Mucosa of rectum (tissue), 2 donors: ENCODE data around the gene KDSR.

ENCODE experiments used
- H3K27ac ChIP-seq, 2 donors: one replicate each; pipeline ENCODE4 v1.7.0; 2013; ENCODE audit warnings: inconsistent platforms in 2 of 2, low read depth in 2 of 2, low read length in 2 of 2
- H3K27me3 ChIP-seq, 2 donors: one replicate each; pipeline ENCODE4 v1.7.0; 2013; ENCODE audit warnings: low read length in 2 of 2; ENCODE audit not compliant: control insufficient read depth in 2 of 2, insufficient read depth in 2 of 2
- H3K36me3 ChIP-seq, 2 donors: one replicate each; pipeline ENCODE4 v1.7.0; 2013; ENCODE audit warnings: low read length in 2 of 2; ENCODE audit not compliant: control insufficient read depth in 2 of 2, insufficient read depth in 2 of 2
- H3K4me1 ChIP-seq, 2 donors: one replicate each; pipeline ENCODE4 v1.7.0; 2013; ENCODE audit warnings: low read length in 2 of 2, mild to moderate bottlenecking in 1 of 2; ENCODE audit not compliant: control insufficient read depth in 2 of 2, insufficient read depth in 2 of 2
- H3K4me3 ChIP-seq, 2 donors: one replicate each; pipeline ENCODE4 v1.7.0; 2013; ENCODE audit warnings: low read length in 2 of 2
- H3K9ac ChIP-seq, 2 donors: one replicate each; pipeline ENCODE4 v1.7.0; 2013; ENCODE audit warnings: low read length in 2 of 2, low read depth in 1 of 2, mild to moderate bottlenecking in 1 of 2
- H3K9me3 ChIP-seq, 2 donors: one replicate each; pipeline ENCODE4 v1.7.0; 2013; ENCODE audit warnings: low read length in 2 of 2; ENCODE audit not compliant: control insufficient read depth in 2 of 2
- donor health status: healthy.
- donor health status: Normal muscosa, but diverticular disease.

Gene KDSR

GRCh38 chr18:63395503-63395902, 28.5 kb upstream of the KDSR start:
- Histone ChIP-seq H3K27me3 (no peaks in the 10 kb centered on the region), H3K36me3 (peaks cover 35 to 58% of the 10 kb centered on the region in 2 donors), H3K4me3 (no peak overlapping the region), H3K9me3 (no peaks in the 10 kb centered on the region), H3K4me1 (no peaks in the 10 kb centered on the region), H3K9ac (no peak overlapping the region), H3K27ac (no peak overlapping the region)

- Histone ChIP-seq H3K4me1 (no peaks in the 10 kb centered on the region), H3K27me3 (no peaks in the 10 kb centered on the region), H3K27ac (no peak overlapping the region), H3K36me3 (peaks cover 31 to 55% of the 10 kb centered on the region in 2 donors), H3K4me3 (no peak overlapping the region), H3K9ac (no peak overlapping the region), H3K9me3 (no peaks in the 10 kb centered on the region)
Observed at GRCh38 chr18:63394954-63395353, 27.9 kb upstream of the KDSR start.

- Histone ChIP-seq H3K4me1 (no peaks in the 10 kb centered on the region), H3K27ac (no peak overlapping the region), H3K27me3 (no peaks in the 10 kb centered on the region), H3K4me3 (no peak overlapping the region), H3K9ac (no peak overlapping the region), H3K9me3 (peaks cover 0 to 2% of the 10 kb centered on the region in 2 donors), H3K36me3 (peaks cover 8 to 13% of the 10 kb centered on the region in 2 donors)
Observed at GRCh38 chr18:63387861-63388260, 20.9 kb upstream of the KDSR start.

GRCh38 chr18:63382843-63383242, 15.8 kb upstream of the KDSR start:
- H3K27me3 ChIP-seq, result no peaks in the 10 kb centered on the region
- peaks cover 0 to 2% of the 10 kb centered on the region in 2 donors for H3K9me3 ChIP-seq
- no peaks in the 10 kb centered on the region for H3K36me3 ChIP-seq
- no peak overlapping the region for H3K4me3 ChIP-seq
- H3K4me1 ChIP-seq, result no peaks in the 10 kb centered on the region
- no peak overlapping the region for H3K27ac ChIP-seq
- H3K9ac ChIP-seq, result no peak overlapping the region

GRCh38 chr18:63379639-63379962, 12.6 kb upstream of the KDSR start:
- Histone ChIP-seq H3K36me3 (no peaks in the 10 kb centered on the region), H3K9ac (no peak overlapping the region), H3K27me3 (no peaks in the 10 kb centered on the region), H3K4me3 (no peak overlapping the region), H3K27ac (no peak overlapping the region), H3K4me1 (no peaks in the 10 kb centered on the region), H3K9me3 (peaks cover 0 to 4% of the 10 kb centered on the region in 2 donors)

- Histone ChIP-seq H3K27ac (no peak overlapping the region), H3K27me3 (no peaks in the 10 kb centered on the region)
Observed at GRCh38 chr18:63378919-63379638, 12.1 kb upstream of the KDSR start.

GRCh38 chr18:63377275-63377980, 10.4 kb upstream of the KDSR start:
- Histone ChIP-seq H3K27me3 (no peaks in the 10 kb centered on the region), H3K27ac (no peak overlapping the region), H3K4me3 (no peak overlapping the region), H3K9ac (no peak overlapping the region), H3K9me3 (peaks cover 0 to 2% of the 10 kb centered on the region in 2 donors), H3K36me3 (no peaks in the 10 kb centered on the region), H3K4me1 (no peaks in the 10 kb centered on the region)

More at GRCh38 chr18:63378919-63379638, 12.1 kb upstream of the KDSR start:
- peaks cover 0 to 4% of the 10 kb centered on the region in 2 donors for H3K9me3 ChIP-seq
- H3K4me1 ChIP-seq, result no peaks in the 10 kb centered on the region
- no peak overlapping the region for H3K4me3 ChIP-seq
- no peak overlapping the region for H3K9ac ChIP-seq
- no peaks in the 10 kb centered on the region for H3K36me3 ChIP-seq

- Histone ChIP-seq H3K27me3 (no peaks in the 10 kb centered on the region), H3K4me1 (no peaks in the 10 kb centered on the region), H3K9me3 (peaks cover 0 to 2% of the 10 kb centered on the region in 2 donors), H3K4me3 (no peak overlapping the region), H3K36me3 (no peaks in the 10 kb centered on the region), H3K9ac (no peak overlapping the region), H3K27ac (no peak overlapping the region)
Observed at GRCh38 chr18:63376538-63376937, 9.5 kb upstream of the KDSR start.

GRCh38 chr18:63374540-63374939, 7.5 kb upstream of the KDSR start:
- Histone ChIP-seq H3K9me3 (peaks cover 0 to 2% of the 10 kb centered on the region in 2 donors), H3K4me3 (no peak overlapping the region), H3K27me3 (no peaks in the 10 kb centered on the region), H3K4me1 (no peaks in the 10 kb centered on the region), H3K36me3 (no peaks in the 10 kb centered on the region), H3K27ac (no peak overlapping the region), H3K9ac (no peak overlapping the region)

GRCh38 chr18:63373161-63373560, 6.2 kb upstream of the KDSR start:
- peaks cover 0 to 2% of the 10 kb centered on the region in 2 donors for H3K9me3 ChIP-seq
- no peak overlapping the region for H3K4me3 ChIP-seq
- no peak overlapping the region for H3K27ac ChIP-seq
- H3K36me3 ChIP-seq, result no peaks in the 10 kb centered on the region
- no peaks in the 10 kb centered on the region for H3K4me1 ChIP-seq
- no peaks in the 10 kb centered on the region for H3K27me3 ChIP-seq
- H3K9ac ChIP-seq, result no peak overlapping the region
